ENCODE results near the gene USH1G. TPM values are rescaled to one million over a fixed set of nuclear protein-coding genes. Genes with fewer than 3 reads are reported as not detected.

USH1G gene
- total RNA-seq, 2 experiments from 2014 or later = not detected

DNA sequence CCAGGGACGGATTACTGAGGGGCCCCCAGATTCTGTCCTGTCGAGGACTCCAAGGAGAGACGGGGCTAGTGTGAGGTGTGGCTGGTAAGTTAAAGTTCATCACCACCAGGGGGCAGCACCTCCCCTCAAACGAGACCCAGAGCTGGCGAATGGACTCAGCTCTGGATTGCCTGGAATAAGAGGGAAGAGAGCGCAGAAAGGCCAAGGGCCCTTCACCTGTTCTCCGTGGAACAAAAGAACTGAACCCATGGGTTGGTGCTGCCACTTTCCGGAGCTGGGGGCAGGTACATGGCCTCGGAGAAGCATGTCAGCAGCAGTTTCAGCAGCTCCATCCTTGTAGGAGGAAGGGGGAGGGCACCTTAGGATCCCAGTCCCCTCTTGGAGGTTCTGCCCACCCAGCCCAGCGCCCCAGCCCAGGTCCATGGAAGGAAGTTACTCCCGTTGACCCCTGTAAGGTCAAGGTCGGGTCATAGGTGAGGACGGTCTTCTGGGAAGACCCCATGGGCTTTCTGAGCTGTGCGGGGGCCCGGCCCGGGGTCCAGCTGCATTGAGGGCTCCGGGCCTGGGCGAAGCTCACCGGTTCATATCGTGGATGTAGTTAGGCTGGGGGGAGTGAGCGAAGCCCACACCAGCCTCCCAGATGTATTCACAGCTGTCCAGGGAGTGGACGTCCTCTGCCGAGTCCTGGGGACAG is 38.7 kb upstream of the USH1G start:
- H3K4me1 Mint-ChIP-seq = peaks cover 7% of the 10 kb centered on the region
- H3K4me3 Mint-ChIP-seq = no peak overlapping the region
- H3K9me3 Mint-ChIP-seq (ENCODE audit: low read depth) = no peaks in the 10 kb centered on the region
- no peak overlapping the region for H3K27ac Mint-ChIP-seq
- ATAC-seq = peak; percentile 82
- peak; percentile 87 for DNase-seq
- H3K36me3 Mint-ChIP-seq = no peaks in the 10 kb centered on the region
- CTCF ChIA-PET = interaction anchor here (0.6 to 6.8 kb wide), 63 partner anchors 9 to 517 kb away, joined by 3 to 129 read pairs (median 5); partner anchors contain the start of genes ARMC7, CDR2L, GRB2 and HID1
- no peaks in the 10 kb centered on the region for H3K27me3 Mint-ChIP-seq

DNA sequence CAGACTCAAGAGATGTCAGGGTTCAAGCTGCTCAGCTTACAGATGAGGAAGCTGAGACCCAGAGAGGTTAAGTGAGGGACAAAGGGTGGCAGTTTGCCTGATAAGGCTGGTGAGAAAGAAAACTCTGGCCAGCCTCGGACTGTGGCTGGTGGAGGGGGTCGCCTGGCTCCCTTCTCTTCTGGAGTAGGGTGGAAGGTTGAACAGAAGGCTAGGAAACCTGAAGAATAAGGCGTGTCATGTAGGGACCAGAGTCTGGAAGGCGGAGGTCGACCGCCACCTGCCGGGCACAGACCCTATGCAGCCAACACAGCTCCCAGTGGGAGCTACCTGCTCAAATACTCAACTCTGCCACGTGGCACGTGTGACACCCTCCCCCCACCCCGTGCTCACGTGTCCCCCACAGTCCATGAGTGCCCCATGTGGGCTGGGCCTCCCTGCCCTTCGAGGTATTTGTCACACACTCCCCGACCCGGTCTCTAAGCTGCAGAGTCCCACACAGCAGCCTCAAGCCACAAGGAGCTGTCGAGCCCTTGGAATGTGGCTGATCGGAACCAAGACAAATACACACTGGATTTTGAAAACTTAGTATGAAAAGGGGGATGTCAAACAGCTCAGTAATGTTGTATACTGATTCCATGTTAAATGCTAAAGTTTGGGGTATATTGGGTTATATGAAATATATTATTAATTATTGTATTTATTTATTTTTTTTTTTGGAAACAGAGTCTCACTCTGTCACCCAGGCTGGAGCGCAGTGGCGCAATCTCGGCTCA is 37.7 kb upstream of the USH1G start:
- peaks cover 7% of the 10 kb centered on the region for H3K4me1 Mint-ChIP-seq
- DNase-seq = peak; percentile 74
- CTCF ChIA-PET = interaction anchor here (0.8 to 6.8 kb wide), 54 partner anchors 11 to 451 kb away, joined by 3 to 129 read pairs (median 6); partner anchors contain the start of genes ARMC7, CDR2L, HID1 and MRPL58
- no peak overlapping the region for H3K4me3 Mint-ChIP-seq
- peak; percentile 58 for ATAC-seq
- no peaks in the 10 kb centered on the region for H3K9me3 Mint-ChIP-seq (ENCODE audit: low read depth)
- no peaks in the 10 kb centered on the region for H3K27me3 Mint-ChIP-seq
- no peak overlapping the region for H3K27ac Mint-ChIP-seq
- H3K36me3 Mint-ChIP-seq = no peaks in the 10 kb centered on the region

DNA sequence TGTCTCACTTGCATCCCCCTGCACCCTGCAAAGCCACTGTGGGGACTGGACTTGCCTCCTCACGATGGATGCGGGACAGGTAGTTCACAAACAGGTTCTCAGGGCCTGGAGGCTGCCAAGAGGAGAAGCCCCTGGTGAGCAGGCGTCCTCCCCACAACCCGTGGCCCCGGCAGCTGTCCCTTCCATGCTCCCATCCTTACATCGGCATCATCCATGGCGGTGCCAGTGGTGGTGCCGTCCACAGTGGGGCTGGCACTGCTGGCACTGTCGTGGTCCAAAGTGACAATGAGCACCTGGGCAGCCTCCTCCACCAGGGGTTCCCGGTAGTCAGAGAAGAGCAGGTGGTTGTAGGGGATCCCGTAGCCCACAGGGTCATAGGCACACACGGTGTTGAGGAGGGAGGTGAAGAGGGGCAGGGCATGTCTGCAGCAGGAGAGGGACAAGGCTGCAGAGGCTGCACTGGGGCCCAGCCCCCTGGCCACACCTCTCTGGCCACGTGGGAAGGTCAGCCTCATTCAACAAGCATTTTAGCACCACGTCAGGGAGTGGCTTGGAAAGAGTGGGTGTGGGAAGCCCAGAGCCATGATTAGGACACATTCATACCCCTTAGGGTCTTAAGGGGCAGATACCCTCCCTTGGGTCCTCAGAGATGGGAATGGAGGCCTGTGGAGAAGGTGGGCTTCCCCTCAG is 36.9 kb upstream of the USH1G start:
- CTCF ChIA-PET = interaction anchor here (0.9 to 6.8 kb wide), 39 partner anchors 10 to 452 kb away, joined by 3 to 129 read pairs (median 11); partner anchors contain the start of genes ARMC7, CDR2L, HID1 and MRPL58
- H3K27ac Mint-ChIP-seq = no peak overlapping the region
- DNase-seq (no peak), ATAC-seq (no peak)
- no peaks in the 10 kb centered on the region for H3K36me3 Mint-ChIP-seq
- H3K27me3 Mint-ChIP-seq = no peaks in the 10 kb centered on the region
- H3K9me3 Mint-ChIP-seq (ENCODE audit: low read depth) = no peaks in the 10 kb centered on the region
- no peak overlapping the region for H3K4me3 Mint-ChIP-seq
- peaks cover 7% of the 10 kb centered on the region for H3K4me1 Mint-ChIP-seq

DNA sequence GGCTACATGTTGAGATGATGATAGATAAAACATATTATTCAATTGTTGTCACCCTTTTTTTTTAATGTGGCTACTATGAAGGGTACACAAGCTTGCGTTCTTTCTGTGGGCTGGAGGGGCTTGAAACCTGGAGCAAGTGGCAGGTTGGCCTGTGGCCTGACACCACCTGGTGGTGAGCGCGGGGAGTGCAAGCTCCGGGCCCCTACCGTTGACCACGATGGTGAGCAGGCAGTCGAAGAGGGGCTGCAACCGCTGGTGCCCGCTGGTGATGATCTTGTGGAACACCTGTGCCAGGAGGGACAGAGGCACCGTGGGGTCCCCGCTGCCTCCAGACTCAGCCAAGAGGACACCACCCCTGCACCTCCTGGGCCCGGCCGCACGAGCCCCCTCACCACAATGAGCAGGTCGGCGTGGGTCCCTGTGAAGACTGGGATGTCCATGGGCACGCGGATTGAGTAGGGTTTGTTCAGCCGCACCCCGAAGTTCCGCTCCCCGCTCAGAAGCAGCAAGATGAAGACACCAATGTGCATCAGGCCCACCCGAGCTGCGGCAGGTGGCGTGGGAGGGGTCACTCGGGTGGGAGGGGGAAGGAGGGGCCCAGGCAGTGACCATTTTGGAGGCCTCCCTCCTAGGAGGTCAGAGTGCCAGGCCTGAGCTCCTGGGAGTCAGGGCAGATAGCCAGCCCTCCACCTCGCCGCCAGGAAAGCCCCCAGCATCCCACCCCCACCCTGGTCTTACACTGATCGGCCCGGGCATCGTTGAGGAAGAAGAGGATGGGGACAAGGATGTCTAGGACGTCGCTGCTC is 35.1 kb upstream of the USH1G start:
- peak; percentile 56 for ATAC-seq
- no peak overlapping the region for H3K4me3 Mint-ChIP-seq
- H3K27ac Mint-ChIP-seq = no peak overlapping the region
- H3K9me3 Mint-ChIP-seq (ENCODE audit: low read depth) = no peaks in the 10 kb centered on the region
- H3K27me3 Mint-ChIP-seq = no peaks in the 10 kb centered on the region
- peak; percentile 82 for DNase-seq
- H3K4me1 Mint-ChIP-seq = peaks cover 7% of the 10 kb centered on the region
- CTCF ChIA-PET = interaction anchor here (0.6 to 6.8 kb wide), 32 partner anchors 9 to 454 kb away, joined by 3 to 116 read pairs (median 5); partner anchors contain the start of genes CDR2L, FDXR, HID1 and MRPL58
- H3K36me3 Mint-ChIP-seq = no peaks in the 10 kb centered on the region

DNA sequence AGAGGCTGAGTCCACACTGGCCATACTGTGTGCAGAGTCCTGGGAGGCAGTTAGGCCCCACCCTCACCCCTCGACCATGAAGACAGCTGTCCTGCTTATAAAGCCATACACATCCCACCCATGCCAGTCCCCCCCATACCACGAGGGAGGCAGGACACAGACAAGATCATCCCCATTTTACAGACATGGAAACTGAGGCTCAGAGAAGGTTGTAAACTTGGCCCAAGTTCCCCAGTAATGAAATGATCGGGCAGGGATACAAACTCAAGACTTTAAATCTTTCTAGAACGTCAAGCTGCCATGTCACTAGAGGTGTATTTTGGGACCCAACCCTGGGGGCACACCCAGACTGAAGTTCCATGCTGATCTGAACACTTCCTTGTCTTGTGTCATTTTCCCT is 33.0 kb upstream of the USH1G start:
- Mint-ChIP-seq H3K36me3 (no peaks in the 10 kb centered on the region), H3K9me3 (ENCODE audit: low read depth) (no peaks in the 10 kb centered on the region), H3K4me1 (peaks cover 3% of the 10 kb centered on the region), H3K27me3 (no peaks in the 10 kb centered on the region), H3K27ac (no peak overlapping the region), H3K4me3 (no peak overlapping the region)
- DNase-seq = no peak
- ATAC-seq = no peak
- CTCF ChIA-PET = interaction anchor here (0.6 to 6.8 kb wide), 7 partner anchors 18 to 456 kb away, joined by 3 to 116 read pairs (median 4); partner anchors contain the start of genes FDXR, OTOP2 and USH1G

DNA sequence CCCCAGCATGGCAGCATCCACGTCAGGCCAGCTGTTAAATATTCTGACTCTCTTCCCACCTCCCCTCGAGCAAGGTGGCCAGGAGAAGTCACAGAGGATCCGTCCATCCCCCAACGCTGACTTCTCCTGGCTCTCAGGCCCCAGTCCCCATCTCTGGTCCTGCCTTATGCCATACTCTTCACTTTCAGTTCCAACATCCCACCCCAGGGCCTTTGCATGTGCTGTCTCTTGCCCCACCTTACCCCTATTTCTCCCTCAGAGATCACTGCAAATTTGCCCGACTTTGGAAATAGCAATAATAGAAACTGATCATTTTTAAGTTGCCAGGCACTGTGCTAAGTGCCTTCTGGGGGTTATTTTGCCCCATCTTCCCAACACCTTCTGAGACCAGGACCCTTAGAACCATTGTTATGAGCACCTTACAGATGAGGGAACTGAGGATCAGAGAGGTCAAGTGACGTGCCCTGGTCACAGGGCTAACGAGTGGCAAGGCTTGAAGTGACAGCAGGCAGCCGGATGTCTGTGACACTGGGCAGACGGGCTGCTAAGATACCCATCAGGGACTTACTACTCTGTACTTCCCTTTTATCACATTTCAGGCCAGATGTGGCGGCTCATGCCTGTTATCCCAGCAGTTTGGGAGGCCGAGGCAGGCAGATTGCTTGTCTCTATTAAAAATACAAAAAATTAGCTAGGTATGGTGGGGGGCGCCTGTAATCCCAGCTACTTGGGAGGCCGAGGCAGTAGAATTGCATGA is 31.8 kb upstream of the USH1G start:
- CTCF ChIA-PET = no interaction called here
- H3K9me3 Mint-ChIP-seq (ENCODE audit: low read depth) = no peaks in the 10 kb centered on the region
- no peaks in the 10 kb centered on the region for H3K4me1 Mint-ChIP-seq
- ATAC-seq = no peak
- H3K36me3 Mint-ChIP-seq = no peaks in the 10 kb centered on the region
- H3K4me3 Mint-ChIP-seq = no peak overlapping the region
- no peaks in the 10 kb centered on the region for H3K27me3 Mint-ChIP-seq
- DNase-seq = no peak
- H3K27ac Mint-ChIP-seq = no peak overlapping the region

DNA sequence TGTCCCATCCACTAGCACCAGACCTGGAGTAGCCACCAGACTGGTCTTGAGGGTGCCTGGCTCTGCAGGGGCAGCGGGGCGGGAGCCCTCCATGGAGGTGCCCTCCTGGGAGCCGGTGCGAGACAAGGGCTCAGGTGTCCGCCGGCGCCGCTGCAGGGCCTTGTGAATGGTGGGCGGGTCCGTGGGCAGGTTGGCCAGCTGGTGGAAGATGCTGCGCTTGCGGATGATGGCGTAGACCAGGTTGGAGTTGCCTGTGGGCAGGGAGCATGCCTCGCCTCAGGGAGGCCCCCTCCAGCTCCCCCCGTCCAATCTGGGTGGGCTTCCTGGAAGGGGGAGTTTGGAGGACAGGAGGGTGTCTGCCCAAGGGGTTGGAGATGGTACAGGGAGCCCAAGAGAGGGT is 31.1 kb upstream of the USH1G start:
- CTCF ChIA-PET = no interaction called here
- no peaks in the 10 kb centered on the region for H3K27me3 Mint-ChIP-seq
- no peak overlapping the region for H3K27ac Mint-ChIP-seq
- H3K36me3 Mint-ChIP-seq = no peaks in the 10 kb centered on the region
- ATAC-seq = no peak
- H3K4me1 Mint-ChIP-seq = no peaks in the 10 kb centered on the region
- DNase-seq = no peak
- H3K9me3 Mint-ChIP-seq (ENCODE audit: low read depth) = no peaks in the 10 kb centered on the region
- no peak overlapping the region for H3K4me3 Mint-ChIP-seq

DNA sequence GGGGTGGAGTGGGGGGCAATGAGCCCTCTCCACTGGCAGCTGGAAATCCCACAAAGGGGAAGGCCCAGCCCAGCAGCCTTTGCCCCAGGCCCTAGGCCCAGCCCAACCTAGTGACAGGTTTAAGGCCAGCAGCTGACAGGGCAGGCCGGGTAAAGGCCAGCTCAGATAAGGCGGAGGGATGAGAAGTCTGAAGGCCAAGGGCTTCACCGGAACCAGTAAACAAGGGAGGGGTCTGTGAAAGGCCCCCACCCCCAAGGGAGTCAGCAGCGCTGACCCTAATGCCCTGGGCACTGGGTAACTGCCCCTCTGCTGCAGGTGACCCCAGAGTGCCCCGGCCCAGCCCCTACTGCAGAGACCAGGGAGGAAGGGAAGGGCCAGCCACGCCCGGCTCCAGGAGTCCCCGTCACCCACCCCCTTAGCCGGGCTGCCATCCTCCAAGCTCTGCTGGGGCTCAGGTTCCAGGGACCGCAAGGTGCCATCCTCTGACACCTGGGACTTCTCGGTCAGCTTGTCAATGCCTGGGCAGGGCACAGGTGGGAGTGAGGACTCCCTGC is 30.2 kb upstream of the USH1G start:
- Mint-ChIP-seq H3K27me3 (no peaks in the 10 kb centered on the region), H3K4me3 (no peak overlapping the region), H3K36me3 (no peaks in the 10 kb centered on the region), H3K9me3 (ENCODE audit: low read depth) (no peaks in the 10 kb centered on the region), H3K4me1 (no peaks in the 10 kb centered on the region), H3K27ac (no peak overlapping the region)
- CTCF ChIA-PET = interaction anchor here (0.8 kb wide), 1 partner anchor 9 kb away, joined by 3 read pairs; no protein-coding TSS in a partner anchor
- DNase-seq = no peak
- ATAC-seq = no peak

DNA sequence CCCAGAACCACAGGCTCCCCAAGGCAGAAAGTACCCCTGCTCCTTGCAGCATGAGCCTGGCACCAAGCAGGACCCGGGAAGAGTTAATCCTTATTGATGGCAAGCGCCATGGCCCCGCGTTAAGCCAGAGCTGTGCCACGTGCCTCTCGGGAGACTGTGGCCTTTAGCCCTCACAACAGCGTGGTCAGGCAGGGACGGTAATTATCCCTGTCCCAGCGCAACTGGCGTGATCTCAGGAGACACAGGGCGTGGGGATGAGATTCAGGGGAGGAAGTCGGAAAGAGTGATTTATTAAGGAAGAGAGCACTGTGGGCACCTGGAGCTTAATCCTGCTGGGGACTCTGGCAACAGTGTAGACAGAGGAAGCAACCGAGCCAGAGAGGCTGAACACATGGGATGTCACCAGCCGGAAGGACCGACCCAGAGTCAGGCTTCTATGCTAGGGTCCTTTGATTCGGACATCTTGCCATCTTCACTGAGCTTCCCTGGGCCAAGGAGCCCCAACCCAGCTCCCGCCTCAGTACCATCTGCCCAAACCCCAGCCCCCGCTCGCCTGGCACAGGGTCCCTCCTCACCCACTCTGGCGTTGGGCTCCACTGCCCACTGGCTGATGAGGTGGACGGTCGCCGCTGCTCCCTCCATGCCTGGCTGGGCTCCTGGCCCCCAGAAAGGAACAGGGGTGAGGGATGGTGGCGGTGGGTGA is 29.5 kb upstream of the USH1G start:
- H3K27ac Mint-ChIP-seq = no peak overlapping the region
- H3K9me3 Mint-ChIP-seq (ENCODE audit: low read depth) = no peaks in the 10 kb centered on the region
- no peaks in the 10 kb centered on the region for H3K27me3 Mint-ChIP-seq
- H3K36me3 Mint-ChIP-seq = no peaks in the 10 kb centered on the region
- no peaks in the 10 kb centered on the region for H3K4me1 Mint-ChIP-seq
- CTCF ChIA-PET = interaction anchor here (0.8 kb wide), 1 partner anchor 9 kb away, joined by 3 read pairs; no protein-coding TSS in a partner anchor
- no peak for ATAC-seq
- no peak for DNase-seq
- H3K4me3 Mint-ChIP-seq = no peak overlapping the region

DNA sequence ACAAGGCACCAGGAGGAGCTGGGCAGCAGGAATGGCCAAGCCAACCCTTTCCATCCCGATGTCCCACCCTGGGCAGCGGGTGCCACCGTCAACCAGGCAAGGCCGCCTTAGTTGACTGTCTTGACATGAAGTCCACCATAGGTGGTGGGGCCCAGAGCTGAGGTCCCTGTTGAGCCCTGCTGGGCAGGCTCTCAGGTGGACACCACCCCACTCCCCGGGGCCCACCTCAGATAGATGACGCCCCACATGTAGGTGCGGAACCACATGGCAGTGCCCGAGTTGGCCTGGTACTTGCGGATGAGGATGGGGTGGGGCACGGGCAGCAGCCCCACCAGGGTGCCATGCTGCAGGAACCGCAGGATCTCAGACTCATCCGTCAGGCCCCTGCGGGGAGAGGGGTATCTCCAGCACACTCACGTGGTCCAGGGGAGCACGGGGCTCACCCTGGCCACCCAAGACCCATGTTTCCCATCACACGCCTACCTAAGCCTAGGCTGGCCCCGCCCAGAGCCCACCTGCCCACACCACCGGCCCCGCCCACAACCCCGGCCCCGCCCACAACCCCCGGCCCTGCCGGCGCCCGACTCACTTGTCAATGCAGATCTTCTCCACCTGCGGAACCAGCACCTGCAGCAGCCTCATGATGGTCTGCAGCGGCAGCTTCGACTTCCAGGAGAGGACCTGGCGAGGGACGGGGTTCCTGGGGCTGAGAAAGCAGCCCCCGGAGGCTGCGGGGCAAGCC is 28.8 kb upstream of the USH1G start:
- H3K4me1 Mint-ChIP-seq = no peaks in the 10 kb centered on the region
- CTCF ChIA-PET = interaction anchor here (2.7 kb wide), 1 partner anchor 9 kb away, joined by 14 read pairs; no protein-coding TSS in a partner anchor

DNA sequence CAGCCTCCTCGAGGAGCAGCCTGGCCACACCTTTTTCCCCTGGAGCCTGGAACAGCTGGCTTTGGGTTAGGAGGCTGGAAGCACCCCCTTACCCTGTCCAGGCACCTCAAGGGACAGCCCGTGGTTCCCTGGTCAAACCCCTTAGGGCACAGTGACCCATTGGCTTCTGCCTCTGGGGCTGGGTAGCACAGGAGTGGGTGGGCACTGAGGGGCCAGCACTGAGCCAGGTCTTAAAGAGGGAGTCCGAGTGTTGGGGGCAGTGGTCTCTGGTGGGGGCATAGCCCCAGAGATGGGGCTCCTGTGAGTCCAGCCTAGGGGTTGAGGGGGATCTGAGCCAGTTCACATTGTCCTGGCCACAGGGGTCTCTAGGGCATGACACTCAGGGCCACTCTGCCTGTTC is 28.0 kb upstream of the USH1G start:
- Mint-ChIP-seq H3K36me3 (no peaks in the 10 kb centered on the region), H3K4me3 (no peak overlapping the region), H3K9me3 (ENCODE audit: low read depth) (no peaks in the 10 kb centered on the region), H3K4me1 (no peaks in the 10 kb centered on the region), H3K27me3 (no peaks in the 10 kb centered on the region), H3K27ac (no peak overlapping the region)
- CTCF ChIA-PET = interaction anchor here (2.7 kb wide), 1 partner anchor 10 kb away, joined by 14 read pairs; no protein-coding TSS in a partner anchor
- DNase-seq (no peak), ATAC-seq (no peak)

More for the DNA sequence above, 28.8 kb upstream of the USH1G start:
- Mint-ChIP-seq H3K9me3 (ENCODE audit: low read depth) (no peaks in the 10 kb centered on the region), H3K36me3 (no peaks in the 10 kb centered on the region), H3K27me3 (no peaks in the 10 kb centered on the region), H3K4me3 (no peak overlapping the region), H3K27ac (no peak overlapping the region)
- DNase-seq (no peak), ATAC-seq (no peak)
